Inflammatory macrophage treated with lipopolysaccharide for 1 hour (primary cell): ENCODE data around the gene KCNMB2.
"Not testable (repeated sequence)": the region's sequence is repeated elsewhere in the genome, so short reads cannot be mapped to it uniquely, and the experiment has no call there.

Source experiments
- DNase-seq, 2 donors: peaks; one replicate each; pipeline ENCODE4 v3.0.0-alpha.2; 2020 to 2022

KCNMB2 gene

GRCh38 chr3:178826435-178827123 is 290.3 kb downstream of the KCNMB2 start:
- DNase-seq, result no peak

GRCh38 chr3:178827285-178827856 is 291.1 kb downstream of the KCNMB2 start:
- no peak for DNase-seq

DNA sequence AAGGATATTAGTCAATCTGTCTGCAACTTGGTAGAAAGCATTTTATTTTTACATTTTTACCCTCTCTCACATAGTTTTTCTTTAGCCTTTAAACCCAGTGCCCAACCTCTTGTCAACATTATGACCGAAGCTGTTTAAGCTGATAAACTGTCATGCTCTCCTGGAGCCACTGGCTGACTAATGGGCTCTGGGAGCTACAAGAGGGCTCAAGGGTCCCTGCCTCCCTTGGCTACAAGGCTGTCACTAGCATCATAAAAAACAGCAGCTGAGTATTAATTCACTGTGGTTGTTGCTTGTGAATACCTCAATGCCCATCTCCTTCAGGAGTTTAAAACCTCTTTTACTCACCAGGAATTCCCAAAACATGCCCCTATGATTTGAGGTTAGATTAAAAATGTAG is 297.5 kb downstream of the KCNMB2 start:
- no peak for DNase-seq

GRCh38 chr3:178835033-178835432 is 298.8 kb downstream of the KCNMB2 start:
- no peak for DNase-seq

DNA sequence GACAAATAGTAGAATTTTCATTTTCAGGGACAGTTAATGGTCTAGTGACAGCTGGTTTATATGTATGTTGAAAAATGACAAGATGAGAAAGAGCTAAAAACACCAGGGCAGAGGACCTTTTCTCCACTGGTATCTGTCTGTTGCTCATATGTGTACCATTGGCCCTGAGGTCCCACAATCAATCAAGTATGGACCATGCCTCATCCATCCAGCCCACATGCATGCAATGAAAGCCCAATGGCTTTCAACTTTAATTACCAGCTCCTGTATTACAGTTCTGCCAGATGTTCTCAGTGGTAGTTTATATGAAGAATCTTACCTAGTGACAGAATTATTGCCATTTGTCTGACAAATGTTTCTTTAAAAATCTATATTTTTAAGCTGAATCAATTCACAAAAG is 301.3 kb downstream of the KCNMB2 start:
- no peak for DNase-seq

- no peak for DNase-seq
Observed at GRCh38 chr3:178840586-178840985, 304.4 kb downstream of the KCNMB2 start.

- no peak for DNase-seq
Observed at GRCh38 chr3:178841011-178841410, 304.8 kb downstream of the KCNMB2 start.

- no peak for DNase-seq
Observed at GRCh38 chr3:178844916-178845315, 308.7 kb downstream of the KCNMB2 start.

DNA sequence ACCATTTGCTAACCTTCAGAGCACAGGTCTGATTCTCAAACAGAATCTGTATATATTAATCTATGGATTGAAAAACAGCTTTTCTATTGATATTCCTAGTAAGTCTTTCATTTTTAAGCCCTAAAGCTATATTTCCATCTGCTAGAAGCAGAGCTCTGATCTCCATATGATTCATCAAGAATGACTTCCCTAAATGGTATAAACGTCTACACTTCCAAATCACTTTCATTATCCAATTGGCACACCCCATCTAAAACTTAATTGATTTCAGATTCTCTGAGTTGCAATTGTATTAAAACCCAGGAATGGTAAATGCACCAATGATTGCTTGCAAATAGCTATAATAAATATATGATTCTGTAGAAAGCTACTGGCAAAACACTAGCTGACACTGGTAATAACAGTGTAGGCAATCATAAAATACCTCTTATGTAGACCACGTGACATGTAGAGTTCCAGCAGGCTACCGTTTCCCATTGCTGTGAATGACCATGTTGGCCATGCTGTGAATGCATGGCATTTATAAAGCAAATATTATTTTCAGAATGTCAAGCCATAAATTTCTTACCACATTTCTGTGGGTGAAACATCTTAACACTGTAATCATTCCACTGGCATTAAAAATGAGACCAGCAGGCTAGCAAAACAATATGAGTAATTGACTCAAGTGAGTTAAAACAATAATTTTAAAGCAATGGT is 309.3 kb downstream of the KCNMB2 start:
- no peak for DNase-seq

DNA sequence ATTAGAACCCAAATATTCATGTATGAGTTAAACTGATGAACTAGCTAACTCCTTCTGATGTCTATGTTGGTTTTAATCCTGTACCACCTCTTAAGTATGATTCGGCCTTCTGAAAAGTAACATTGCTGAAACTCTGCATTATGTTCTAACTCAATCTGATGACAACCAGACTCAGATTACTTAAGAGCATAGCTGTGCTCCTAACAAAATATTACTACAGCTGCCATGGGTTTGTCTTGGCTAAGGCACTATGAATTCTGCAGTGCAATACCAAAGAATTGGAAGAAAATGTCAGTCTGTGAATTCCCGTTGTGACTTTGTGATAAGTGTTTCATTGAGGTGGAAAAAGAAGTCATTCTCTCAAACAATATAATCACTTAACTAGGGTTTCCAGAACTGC is 311.0 kb downstream of the KCNMB2 start:
- no peak for DNase-seq

DNA sequence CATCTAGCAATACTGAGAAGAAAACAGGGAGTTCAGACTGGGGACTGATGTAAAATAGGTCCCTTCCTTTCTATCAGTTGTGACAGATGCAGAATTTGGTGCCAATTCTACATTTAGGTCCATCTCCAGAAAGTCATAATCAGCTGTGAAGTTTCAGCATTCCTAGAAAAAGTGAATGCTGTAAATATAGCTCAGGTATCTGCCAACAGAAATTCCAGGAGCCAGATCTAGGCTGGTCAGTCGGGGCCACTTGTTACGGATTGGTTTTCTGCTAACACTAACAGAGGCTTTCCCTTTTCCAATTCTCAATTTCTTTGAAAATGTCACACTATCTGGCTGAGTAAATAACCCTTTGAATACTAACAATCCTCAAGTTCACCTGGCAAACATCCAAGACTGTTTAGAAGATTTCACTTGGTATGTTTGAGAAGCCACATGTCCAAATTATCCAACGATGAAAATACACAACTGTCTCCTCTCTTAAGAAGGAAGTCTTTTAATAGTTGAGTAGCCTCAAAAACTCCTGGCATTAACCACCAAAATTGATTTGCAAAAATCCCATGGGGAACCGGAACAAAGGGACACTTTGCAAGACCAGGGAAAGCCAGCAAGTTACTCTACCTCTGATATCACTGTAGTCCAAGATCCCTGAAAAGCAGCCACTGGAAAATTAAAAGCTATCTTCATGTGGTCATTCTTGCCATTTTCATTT is 313.1 kb downstream of the KCNMB2 start:
- DNase-seq, result no peak

GRCh38 chr3:178850450-178851190 is 314.4 kb downstream of the KCNMB2 start:
- no peak for DNase-seq

DNA sequence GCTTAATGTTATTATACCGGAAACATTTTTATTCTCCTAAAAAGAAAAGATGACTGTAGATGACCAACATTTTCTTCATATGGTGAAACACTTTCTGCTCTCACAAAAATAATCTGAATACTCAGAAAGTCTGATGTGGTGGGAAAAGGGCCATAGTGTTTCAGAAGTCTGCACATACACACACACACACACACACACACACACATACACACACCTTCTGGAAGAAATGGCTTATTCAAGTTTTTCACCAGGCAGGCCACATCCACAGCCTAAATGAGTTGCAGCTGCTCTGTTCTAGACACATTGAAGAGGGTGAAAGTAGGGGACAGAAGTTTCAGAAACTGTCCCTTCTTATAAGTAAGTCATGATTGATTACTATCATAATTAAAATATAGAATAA is 315.3 kb downstream of the KCNMB2 start:
- no peak for DNase-seq

DNA sequence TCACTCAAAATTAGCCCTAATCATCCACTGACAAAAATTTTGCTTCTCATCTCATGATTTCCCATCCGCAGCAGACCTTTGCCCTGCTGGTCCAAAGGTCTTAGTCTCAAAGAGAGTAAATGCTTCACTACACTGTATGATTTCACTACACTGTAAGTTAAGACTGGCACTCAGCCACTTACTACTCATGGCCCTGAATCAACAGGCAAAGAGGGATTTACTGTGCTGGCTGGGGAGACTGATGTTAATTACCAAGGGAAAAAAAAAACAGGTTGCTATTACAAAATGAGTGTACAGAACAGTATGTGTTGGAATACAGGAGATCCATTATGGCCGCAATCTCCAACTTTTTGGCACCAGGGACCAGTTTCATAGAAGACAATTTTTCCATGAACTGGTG is 320.6 kb downstream of the KCNMB2 start:
- DNase-seq, result no peak

DNA sequence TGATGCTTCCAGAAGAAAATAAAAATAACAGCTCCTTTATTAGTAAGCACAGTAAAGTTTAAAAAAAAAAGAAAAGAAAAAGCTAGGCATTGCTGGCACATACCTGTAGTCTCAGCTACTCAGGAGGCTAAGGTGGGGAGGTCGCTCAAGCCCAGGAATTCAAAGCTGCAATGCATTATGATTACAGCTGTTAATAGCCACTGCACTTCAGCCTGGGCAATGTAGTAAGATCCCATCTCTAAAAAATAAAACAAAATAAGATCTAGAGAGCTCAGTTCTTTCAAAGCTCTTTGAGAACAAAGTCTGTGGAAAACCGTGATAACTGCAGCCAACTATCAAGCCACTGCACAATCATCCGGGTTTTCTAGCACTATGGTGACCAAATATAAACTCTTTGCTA is 323.1 kb downstream of the KCNMB2 start:
- DNase-seq, result no peak

GRCh38 chr3:178859900-178860436 is 323.7 kb downstream of the KCNMB2 start:
- DNase-seq, result not testable (repeated sequence)

GRCh38 chr3:178868681-178869080 is 332.4 kb downstream of the KCNMB2 start:
- DNase-seq, result no peak

GRCh38 chr3:178870085-178870484 is 333.8 kb downstream of the KCNMB2 start:
- no peak for DNase-seq

- DNase-seq, result no peak
Observed at GRCh38 chr3:178875157-178875556, 338.9 kb downstream of the KCNMB2 start.

- no peak for DNase-seq
Observed at GRCh38 chr3:178875836-178876235, 339.6 kb downstream of the KCNMB2 start.

GRCh38 chr3:178880274-178880673 is 344.0 kb downstream of the KCNMB2 start:
- no peak for DNase-seq
